Heart right ventricle (tissue), 16 donors: ENCODE results near the gene KCNT2. TPM values are rescaled to one million over a fixed set of nuclear protein-coding genes. Genes with fewer than 3 reads are reported as not detected.
"Not testable (repeated sequence)": the region's sequence is repeated elsewhere in the genome, so short reads cannot be mapped to it uniquely, and the experiment has no call there.

Source experiments
- ATAC-seq, 8 donors: fragments of 200-7000 bp; cut with Tn5 transposase; one replicate each; pipeline ENCODE4 v1.9.1; 2020; ENCODE audit warnings: mild to moderate bottlenecking in 8 of 8, moderate library complexity in 8 of 8, moderate number of reproducible peaks in 1 of 8
- DNase-seq, 2 donors: peaks; one replicate each; pipeline ENCODE4 v3.0.0-alpha.2; 2020
- H3K27ac ChIP-seq, 10 donors: fragments of 200-600 bp; sonication (generic) in 2 of 10; one replicate each; pipeline versions ENCODE4 v1.5.0 to v1.8.0; 2020 to 2022; ENCODE audit warnings: mild to moderate bottlenecking in 3 of 10
- H3K27me3 ChIP-seq, 7 donors: fragments of 200-600 bp; one replicate each; pipeline ENCODE4 v1.8.0; 2021 to 2022; ENCODE audit warnings: mild to moderate bottlenecking in 2 of 7
- H3K36me3 ChIP-seq, 9 donors: fragments of 200-600 bp; sonication (generic) in 1 of 9; one replicate each; pipeline versions ENCODE4 v1.5.0 to v1.8.0; 2020 to 2022; ENCODE audit warnings: mild to moderate bottlenecking in 2 of 9
- H3K4me1 ChIP-seq, 9 donors: fragments of 200-600 bp; sonication (generic) in 1 of 9; one replicate each; pipeline versions ENCODE4 v1.5.0 to v1.8.0; 2020 to 2022; ENCODE audit warnings: mild to moderate bottlenecking in 4 of 9
- H3K4me3 ChIP-seq, 10 donors: fragments of 200-600 bp; sonication (generic) in 2 of 10; one replicate each; pipeline versions ENCODE4 v1.5.0 to v1.8.0; 2020 to 2022; ENCODE audit warnings: mild to moderate bottlenecking in 7 of 10, moderate library complexity in 2 of 10
- H3K9me3 ChIP-seq, 11 donors: fragments of 200-600 bp in 10 of 11; sonication (generic) in 2 of 11; one replicate each; pipeline versions ENCODE4 v1.5.0 to v1.8.0; 2013 to 2022; ENCODE audit warnings: mild to moderate bottlenecking in 2 of 11, control low read depth in 1 of 11, moderate library complexity in 1 of 11
- WGBS, 2 donors: extraction: QIAGEN DNeasy Blood & Tissue Kit; methylation state at CpG; one replicate each; pipeline ENCODE4 v1.1.7; 2013; ENCODE audit warnings: inconsistent platforms in 1 of 2; 5-methylcytosine and 5-hydroxymethylcytosine counted together
- intact Hi-C, 10 donors: fragments of 100-400 bp; cut with DNase I; formaldehyde crosslinking; loops; one replicate each; pipeline versions ENCODE4 v1.11.1 to v1.14.2; 2022
- polyA plus RNA-seq, 2 donors: library from polyadenylated mRNA; stranded (reverse); fragments of 200-250 nt; gene quantifications; one replicate each; pipeline ENCODE4 v1.2.3, GENCODE V29; 2013
- total RNA-seq, 10 donors: library from RNA; stranded (reverse); fragmentation: NEBNext Ultra II Directional in 3 of 10; extraction: Animal tissue kit (Norgen Biotek cat#: 25700) in 3 of 10; gene quantifications; one replicate each; pipeline versions ENCODE4 v1.2.1 to v1.2.4, GENCODE V29; 2021 to 2023
- TF ChIP-seq, protein P1 (sequence below), 9 donors: fragments of 200-600 bp; sonication (generic) in 2 of 9; IDR thresholded peaks; one replicate each; pipeline versions ENCODE4 v1.5.0 to v1.8.0; 2021 to 2022; ENCODE audit warnings: antibody characterized with exemption in 9 of 9, mild to moderate bottlenecking in 5 of 9, moderate library complexity in 1 of 9
- donor health status: Arrhythmogenic right ventricular cardiomyopathy.
- donor health status: ischemic (EF 13 %, LVEDD 7.1; RV severe dilation, severe dysfunction).
- donor health status: healthy with polysubstance abuse.
- donor health status: DM: no; HTN: yes; CAD: no.
- donor health status: DM: no; HTN: no; CAD: no.
- donor health status: ischemic (EF 25% LVEDD 6.9; RV normal size, moderate dysfunction).
- donor health status: ischemic (EF 25% LVEDD 5.7; RV mildly dilated, moderate dysfunction).
- donor health status: healthy.
- donor health status: DM: yes; HTN: yes; CAD: no.
- donor health status: Ischemic cardiomyopathy.
- donor health status: ischemic (EF 35%, LVEDD 5.7; RV mildly dilated, moderate dysfunction).
- donor health status: nonischemic (EF 11% LVEDD 7.7; RV severe dilation, severe dysfunction).
- donor health status: DM: yes; HTN: yes; CAD: no.
- donor health status: PGD.
- donor health status: ischemic (EF 29% LVEDD 5.4; RV normal size, mild dysfunction).
- donor health status: nonischemic (EF 23%, LVEDD 6.1; RV moderate dilation, normal function).

The KCNT2 gene
- total and polyA plus RNA-seq, 12 donors, result 0.26 to 1.1 (median 0.68) TPM

DNA sequence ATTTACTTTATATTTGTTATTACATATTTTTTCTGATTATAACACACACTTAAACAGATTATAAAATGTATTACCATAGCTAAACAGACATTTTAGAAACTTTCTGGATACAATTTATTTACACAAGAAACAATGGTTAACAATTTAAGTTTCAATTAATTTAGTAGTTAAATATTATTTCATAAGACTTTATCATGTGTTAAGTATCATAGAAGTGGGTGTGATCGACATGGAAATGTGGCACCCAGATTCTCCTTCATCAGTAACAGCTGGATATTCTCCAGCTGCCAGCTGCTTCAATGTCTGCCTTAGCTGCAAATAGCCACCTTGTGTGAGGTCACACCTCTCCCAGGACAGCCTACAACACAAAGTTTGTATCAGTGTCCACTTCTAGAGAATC lies 97.8 kb downstream of the KCNT2 start:
- Histone ChIP-seq H3K9me3 (no peaks in the 10 kb centered on the region), H3K36me3 (no peaks in the 10 kb centered on the region), H3K4me3 (no peak overlapping the region), H3K4me1 (no peaks in the 10 kb centered on the region), H3K27ac (no peak overlapping the region), H3K27me3 (no peaks in the 10 kb centered on the region)
- intact Hi-C loops, result no loop called here
- TF ChIP-seq, protein P1, sequence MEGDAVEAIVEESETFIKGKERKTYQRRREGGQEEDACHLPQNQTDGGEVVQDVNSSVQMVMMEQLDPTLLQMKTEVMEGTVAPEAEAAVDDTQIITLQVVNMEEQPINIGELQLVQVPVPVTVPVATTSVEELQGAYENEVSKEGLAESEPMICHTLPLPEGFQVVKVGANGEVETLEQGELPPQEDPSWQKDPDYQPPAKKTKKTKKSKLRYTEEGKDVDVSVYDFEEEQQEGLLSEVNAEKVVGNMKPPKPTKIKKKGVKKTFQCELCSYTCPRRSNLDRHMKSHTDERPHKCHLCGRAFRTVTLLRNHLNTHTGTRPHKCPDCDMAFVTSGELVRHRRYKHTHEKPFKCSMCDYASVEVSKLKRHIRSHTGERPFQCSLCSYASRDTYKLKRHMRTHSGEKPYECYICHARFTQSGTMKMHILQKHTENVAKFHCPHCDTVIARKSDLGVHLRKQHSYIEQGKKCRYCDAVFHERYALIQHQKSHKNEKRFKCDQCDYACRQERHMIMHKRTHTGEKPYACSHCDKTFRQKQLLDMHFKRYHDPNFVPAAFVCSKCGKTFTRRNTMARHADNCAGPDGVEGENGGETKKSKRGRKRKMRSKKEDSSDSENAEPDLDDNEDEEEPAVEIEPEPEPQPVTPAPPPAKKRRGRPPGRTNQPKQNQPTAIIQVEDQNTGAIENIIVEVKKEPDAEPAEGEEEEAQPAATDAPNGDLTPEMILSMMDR (IDR thresholded peaks at IDR 0.05), result no peak
- 18 to 49% methylated on average over 1 of the region's 1 CpG for WGBS, 2 donors
- no peak for ATAC-seq
- DNase-seq, result no peak

DNA sequence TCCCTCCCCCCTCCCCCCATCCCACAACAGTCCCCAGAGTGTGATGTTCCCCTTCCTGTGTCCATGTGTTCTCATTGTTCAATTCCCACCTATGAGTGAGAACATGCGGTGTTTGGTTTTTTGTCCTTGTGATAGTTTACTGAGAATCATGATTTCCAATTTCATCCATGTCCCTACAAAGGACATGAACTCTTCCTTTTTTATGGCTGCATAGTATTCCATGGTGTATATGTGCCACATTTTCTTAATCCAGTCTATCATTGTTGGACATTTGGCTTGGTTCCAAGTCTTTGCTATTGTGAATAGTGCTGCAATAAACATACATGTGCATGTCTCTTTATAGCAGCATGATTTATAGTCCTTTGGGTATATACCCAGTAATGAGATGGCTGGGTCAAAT lies 104.0 kb downstream of the KCNT2 start:
- 92% methylated on average over 1 of the region's 1 CpG; no CpG with 5 or more reads in 1 of the 2 donors for WGBS, 2 donors
- H3K27ac ChIP-seq, H3K36me3 ChIP-seq, H3K4me1 ChIP-seq, DNase-seq, H3K9me3 ChIP-seq, ATAC-seq, H3K4me3 ChIP-seq, intact Hi-C loops, H3K27me3 ChIP-seq: not testable (repeated sequence)

DNA sequence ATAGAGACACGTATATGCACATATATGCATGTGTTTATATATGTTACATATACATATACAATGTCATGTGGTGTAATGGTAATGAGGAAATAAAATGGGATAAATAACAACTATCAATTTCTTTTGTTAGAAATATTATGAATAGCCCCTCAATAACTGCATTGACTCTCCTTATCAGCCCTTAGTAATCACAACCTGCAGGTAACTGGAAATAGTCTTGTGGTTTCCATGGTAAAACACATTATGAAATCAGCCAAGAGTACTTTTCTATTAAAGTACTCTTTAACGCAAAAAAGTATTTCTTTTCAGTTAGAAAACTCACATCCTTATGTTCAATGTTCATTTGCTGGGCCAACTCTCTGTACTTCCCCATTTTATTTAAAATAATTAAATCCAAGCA lies 105.8 kb downstream of the KCNT2 start:
- H3K4me3 ChIP-seq, result no peak overlapping the region
- no peaks in the 10 kb centered on the region for H3K27me3 ChIP-seq
- H3K27ac ChIP-seq, result no peak overlapping the region
- ATAC-seq (no peak), DNase-seq (no peak)
- no peaks in the 10 kb centered on the region for H3K4me1 ChIP-seq
- WGBS, 2 donors, result 91 to 96% methylated on average over 2 of the region's 2 CpGs
- intact Hi-C loops, result no loop called here
- TF ChIP-seq, protein P1 (IDR thresholded peaks at IDR 0.05), result no peak
- peaks cover 0 to 5% (median 0%) of the 10 kb centered on the region in 11 donors for H3K9me3 ChIP-seq
- no peaks in the 10 kb centered on the region for H3K36me3 ChIP-seq

DNA sequence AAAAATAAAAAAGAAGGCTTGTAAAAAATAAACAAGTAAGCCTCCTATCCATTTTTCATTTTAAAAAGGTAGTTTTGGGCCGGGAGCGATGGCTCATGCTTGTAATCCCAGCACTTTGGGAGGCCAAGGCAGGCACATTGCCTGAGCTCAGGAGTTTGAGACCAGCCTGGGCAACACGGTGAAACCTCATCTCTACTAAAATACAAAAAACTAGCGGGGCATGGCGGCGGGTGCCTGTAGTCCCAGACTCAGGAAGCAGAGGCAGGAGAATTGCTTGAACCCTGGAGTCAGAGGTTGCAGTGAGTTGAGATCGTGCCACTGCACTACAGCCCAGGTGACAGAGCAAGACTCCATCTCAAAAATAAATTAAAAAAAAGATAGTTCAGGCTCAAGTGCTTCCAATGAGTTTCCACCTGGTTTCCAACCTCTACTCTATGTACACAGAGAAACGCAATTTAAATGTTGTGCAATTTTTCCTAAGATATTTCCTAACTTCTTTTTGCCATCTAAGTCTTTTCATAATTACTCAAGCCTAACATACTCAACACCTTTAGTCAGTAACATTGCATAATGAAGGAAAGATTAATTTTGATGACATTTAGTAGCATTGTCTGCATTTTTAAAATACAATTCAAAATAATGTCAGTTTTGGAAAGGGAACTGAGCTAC lies 106.3 kb downstream of the KCNT2 start:
- H3K4me1 ChIP-seq, result no peaks in the 10 kb centered on the region
- H3K27me3 ChIP-seq, result no peaks in the 10 kb centered on the region
- TF ChIP-seq, protein P1 (IDR thresholded peaks at IDR 0.05), result no peak
- intact Hi-C loops, result no loop called here
- ATAC-seq (no peak), DNase-seq (no peak)
- no peak overlapping the region for H3K27ac ChIP-seq
- 92 to 95% methylated on average over 8 of the region's 8 CpGs for WGBS, 2 donors
- no peaks in the 10 kb centered on the region for H3K36me3 ChIP-seq
- no peak overlapping the region for H3K4me3 ChIP-seq
- peaks cover 0 to 5% (median 0%) of the 10 kb centered on the region in 11 donors for H3K9me3 ChIP-seq

DNA sequence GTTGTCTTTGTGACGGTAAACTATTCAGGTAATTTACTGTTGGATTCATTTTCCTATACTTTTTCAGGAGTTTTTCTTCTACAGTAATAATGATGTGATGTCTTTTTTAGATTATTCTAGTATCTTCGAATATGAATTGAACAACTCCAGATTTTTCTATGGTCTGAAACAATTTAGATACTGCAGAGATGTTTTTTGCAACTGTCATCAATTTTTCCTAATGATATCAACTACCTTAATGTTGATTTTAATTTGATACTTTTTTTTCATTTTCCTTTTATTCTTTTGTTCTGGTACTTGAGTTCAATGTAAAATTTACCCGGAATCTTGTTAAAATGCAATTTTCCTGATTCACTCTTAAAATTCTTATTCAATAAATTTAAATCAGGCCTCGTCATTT lies 110.4 kb downstream of the KCNT2 start:
- Histone ChIP-seq H3K36me3 (no peaks in the 10 kb centered on the region), H3K27ac (no peak overlapping the region), H3K27me3 (no peaks in the 10 kb centered on the region), H3K4me3 (no peak overlapping the region), H3K9me3 (peaks cover 0 to 5% (median 0%) of the 10 kb centered on the region in 11 donors), H3K4me1 (no peaks in the 10 kb centered on the region)
- DNase-seq (no peak), ATAC-seq (no peak)
- WGBS, 2 donors, result 91 to 94% methylated on average over 4 of the region's 4 CpGs
- TF ChIP-seq, protein P1 (IDR thresholded peaks at IDR 0.05), result no peak
- intact Hi-C loops, result no loop called here
